NCI-H82 treated with DMSO at 0.1 percent for 48 hours (cell line): ENCODE measurements around the gene DFFA.
"Not testable (repeated sequence)": the region's sequence is repeated elsewhere in the genome, so short reads cannot be mapped to it uniquely, and the experiment has no call there.

Source experiments
- DNase-seq: peaks from one replicate; lab custom pipeline; 2025; ENCODE audit not compliant: unreplicated experiment; lab: John Stamatoyannopoulos, UW

The DFFA gene

GRCh38 chr1:10470043-10470442, 2.3 kb downstream of the DFFA start:
- DNase-seq, result no peak

DNA sequence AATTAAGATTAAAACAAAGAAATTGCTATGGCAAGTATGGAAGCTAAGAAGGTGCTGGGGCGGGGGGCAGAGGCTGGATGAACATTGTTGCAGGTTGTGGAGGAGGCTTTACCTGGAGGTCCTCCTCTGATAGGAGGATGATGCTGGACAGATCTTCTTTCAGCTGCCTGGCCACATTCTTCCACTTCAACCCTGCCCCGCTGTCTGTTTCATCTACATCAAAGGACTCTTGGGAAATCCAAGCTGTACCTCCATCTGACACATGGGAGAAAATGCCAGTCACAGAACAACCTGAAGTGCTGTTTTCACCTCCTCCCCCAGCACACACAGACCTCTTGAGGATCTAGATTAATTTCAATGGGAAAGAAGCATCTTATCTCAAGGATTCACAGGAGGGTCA, 5.3 kb downstream of the DFFA start:
- no peak for DNase-seq

DNA sequence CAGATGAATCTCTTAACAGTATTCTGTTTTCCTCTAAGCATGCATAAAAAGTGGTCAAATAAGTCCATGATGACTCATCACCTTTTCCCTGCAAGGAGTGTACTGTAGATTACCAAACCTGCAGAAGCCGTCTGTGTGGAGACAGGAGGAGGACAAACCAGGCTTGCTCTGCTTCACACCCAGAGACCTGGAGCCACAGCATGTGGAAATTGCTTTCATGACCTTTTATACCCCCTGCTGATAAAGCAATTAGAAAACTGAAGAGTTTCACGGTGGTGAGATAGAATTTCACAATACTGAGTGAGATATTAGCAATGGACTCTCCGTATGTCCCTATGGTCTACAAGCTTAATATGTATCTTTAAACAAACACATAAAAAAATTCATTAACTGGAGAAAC, 13.1 kb downstream of the DFFA start:
- no peak for DNase-seq

DNA sequence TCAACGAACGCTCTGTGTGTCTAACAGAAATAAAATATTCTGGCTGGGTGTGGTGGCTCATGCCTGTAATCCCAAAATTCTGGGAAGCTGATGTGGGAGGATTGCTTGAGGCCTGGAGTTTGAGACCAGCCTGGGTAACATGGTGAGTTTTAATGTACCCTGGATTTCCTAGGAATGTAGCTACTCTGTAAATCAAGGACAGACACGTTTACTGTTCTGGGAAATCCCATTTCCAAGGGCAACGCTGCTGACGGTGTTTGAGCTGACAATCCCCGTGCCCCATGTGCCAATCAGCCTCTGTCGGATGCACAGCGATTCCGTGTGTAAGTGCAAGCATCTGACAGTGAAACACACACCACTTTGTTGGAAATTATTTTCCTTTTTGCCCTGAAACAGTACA, 14.5 kb downstream of the DFFA start:
- no peak for DNase-seq

- DNase-seq, result not testable (repeated sequence)
These were observed 14.9 kb downstream of the DFFA start for GRCh38 chr1:10457462-10457861.

- DNase-seq, result no peak
These were observed 15.7 kb downstream of the DFFA start for GRCh38 chr1:10456661-10457060.

DNA sequence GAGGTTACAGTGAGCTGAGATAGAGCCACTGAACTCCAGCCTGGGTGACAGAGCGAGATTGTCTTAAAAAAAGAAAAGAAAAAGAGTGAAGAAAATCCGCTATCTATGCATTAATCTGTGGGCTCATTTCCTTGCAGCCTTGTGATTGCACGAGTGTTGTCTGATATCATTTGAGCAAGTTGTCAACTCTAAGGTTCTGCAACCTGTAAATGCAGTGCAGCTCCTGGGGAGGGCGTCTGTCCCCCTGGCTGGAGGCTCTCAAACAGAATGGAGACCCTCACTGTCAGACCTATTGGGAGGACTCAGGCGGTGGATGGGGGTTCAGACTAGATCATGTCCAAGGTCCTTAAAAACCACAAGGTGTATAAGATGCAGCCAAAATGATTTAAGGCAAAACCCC, 16.3 kb downstream of the DFFA start:
- DNase-seq, result no peak

- DNase-seq, result no peak
These were observed 21.0 kb downstream of the DFFA start for GRCh38 chr1:10451287-10451686.

DNA sequence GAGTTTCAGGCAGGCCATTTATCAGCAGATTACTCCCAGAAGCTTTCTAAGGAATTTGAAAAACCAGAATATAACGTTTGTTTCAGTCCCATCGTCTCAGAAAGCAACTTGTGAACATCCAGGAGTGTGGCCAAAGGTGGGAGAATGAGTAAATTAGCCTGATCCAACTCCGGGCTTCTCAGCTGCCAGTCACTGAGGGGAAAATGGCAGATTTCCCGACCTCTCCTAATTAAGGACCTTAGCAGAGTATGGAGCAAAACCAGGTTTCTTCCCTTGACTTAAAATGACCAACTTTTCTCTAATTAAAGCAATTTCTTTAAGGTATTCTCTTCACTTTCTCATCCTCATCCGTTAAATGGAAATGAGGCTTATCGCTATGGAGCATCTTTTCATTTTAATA, 21.5 kb downstream of the DFFA start:
- no peak for DNase-seq

DNA sequence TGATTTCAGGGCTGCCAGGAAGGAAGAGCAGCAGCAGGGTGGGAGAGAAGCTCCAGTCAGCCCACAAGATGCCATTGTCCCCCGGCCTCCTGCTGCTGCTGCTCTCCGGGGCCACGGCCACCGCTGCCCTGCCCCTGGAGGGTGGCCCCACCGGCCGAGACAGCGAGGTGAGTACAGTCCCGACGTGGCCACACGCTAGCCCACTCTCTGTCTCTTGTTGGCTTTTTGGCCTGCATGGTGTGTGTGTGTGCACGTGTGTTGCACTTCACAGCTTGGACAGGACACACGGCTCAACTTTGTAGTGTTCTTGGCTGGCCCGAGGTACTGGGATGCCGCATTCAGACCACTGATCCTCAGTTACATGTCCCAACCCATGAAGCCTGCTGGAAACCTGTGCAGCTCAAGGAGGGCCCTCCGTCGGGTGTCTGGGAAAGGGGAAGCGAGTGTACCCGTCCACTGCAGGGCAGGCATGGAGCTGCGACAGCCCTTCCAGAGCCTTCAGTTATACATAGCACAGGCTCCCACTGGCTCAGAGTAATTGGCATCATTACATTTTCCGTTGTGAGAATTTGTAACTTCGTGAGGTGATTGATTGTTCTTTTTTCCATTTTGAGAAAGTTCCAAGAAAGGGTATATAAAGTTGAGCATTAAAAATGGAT, 22.0 kb downstream of the DFFA start:
- no peak for DNase-seq

DNA sequence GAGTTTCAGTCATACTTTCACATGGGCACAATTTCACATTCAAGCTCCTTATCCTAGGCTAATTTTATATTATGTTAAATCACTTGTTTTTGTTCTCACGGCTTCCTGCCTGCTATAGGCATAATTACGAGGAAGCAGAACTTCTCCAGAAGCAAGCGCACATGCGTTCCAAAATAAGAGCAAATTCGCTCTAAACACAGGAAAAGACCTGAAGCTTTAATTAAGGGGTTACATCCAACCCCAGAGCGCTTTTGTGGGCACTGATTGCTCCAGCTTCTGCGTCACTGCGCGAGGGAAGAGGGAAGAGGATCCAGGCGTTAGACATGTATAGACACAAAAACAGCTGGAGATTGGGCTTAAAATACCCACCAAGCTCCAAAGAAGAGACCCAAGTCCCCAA, 22.6 kb downstream of the DFFA start, which contains the start of gene CORT:
Gene CORT, plus strand, starts transcription at position 281 of the 400 bp plus-strand sequence. CDS start 193 bp downstream, outside the sequence.
- DNase-seq, result no peak

DNA sequence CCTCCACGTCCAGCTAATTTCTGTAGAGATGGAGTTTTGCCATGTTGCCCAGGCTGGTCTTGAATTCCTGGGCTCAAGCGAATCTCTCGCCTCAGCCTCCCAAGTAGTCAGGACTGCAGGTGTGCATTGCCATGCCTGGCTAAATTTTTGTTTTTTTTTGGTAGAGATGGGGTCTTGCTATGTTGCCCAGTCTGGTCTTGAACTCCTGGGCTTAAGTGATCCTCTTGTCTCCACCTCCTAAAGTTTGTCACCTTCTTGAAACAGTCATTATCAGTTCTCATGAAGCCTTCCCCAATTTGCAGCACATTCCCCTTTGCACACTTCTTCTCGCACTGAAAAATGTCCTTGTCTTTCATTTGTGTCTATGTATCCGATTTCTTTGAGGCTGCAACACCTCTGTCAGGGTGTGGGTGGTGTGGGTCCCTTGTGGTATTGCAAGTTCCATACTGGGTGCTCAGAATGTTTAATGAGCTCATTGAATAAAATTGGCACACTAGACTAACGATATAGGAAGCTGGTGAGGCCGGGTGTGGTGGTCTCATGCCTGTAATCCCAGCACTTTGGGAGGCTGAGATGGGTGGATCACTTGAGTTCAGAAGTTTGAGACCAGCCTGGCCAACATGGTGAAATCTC, 25.4 kb downstream of the DFFA start:
- no peak for DNase-seq

GRCh38 chr1:10444795-10445397, 27.4 kb downstream of the DFFA start:
- DNase-seq, result no peak

DNA sequence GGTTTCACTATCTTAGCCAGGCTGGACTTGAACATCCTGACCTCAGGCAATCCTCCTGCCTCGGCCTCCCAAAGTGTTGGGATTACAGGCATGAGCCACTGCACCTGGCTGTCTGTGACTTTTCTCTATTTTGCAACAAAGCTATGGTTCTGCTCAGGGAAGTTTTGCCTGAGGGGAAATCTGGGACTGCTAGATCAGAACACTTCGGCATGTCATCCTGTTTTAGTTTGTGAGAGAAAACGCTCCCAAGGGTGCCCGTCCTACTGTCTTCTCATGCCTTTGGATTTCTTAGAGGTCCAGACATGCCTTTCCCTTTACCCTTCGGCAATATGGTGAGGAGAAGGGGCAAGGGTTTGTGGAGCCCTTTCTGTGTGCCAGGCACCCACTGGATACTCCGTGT, 28.1 kb downstream of the DFFA start:
- no peak for DNase-seq

DNA sequence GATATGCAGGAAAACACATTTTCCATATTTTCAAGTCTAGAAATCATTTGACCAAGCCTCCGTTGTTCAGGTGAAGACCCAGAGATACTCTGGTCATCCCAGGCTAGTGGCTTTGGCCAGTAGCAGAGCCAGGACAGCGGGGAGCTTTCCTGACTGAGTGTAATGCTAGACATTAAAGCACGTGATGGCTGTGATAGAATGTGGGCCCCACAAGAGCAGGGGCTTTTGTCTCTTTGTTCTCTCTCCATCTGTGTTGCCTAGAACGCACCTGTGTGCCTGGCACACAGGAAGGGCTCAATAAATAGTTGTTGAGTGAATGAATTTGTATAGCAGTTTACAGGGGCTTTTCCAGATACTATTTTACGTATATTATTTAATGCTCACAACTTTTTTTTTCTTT, 31.5 kb downstream of the DFFA start:
- no peak for DNase-seq

GRCh38 chr1:10440305-10440704, 32.0 kb downstream of the DFFA start:
- no peak for DNase-seq

DNA sequence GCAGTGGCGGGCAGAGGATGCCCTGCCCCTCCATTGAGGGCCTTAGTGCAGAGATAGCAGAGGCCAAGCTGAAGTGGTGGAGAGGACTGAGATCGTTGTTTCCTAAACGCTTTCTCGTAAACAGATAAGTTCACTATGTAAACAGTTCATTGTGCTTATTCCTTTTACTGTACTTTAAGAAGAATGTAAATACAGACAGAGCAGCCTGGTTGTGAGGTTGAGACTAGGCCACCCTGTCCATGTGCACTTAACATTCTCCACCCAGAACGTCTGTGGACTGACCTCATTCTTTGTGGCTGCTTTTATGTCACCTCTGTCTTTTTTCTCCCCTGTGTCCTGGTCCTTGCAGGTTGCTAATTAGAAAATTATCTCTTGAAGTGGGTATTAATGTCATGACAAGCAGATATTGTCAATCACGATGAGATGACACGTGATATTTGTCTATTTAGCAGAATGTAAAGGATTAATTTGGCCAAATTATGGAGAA, 33.6 kb downstream of the DFFA start:
- DNase-seq, result no peak

DNA sequence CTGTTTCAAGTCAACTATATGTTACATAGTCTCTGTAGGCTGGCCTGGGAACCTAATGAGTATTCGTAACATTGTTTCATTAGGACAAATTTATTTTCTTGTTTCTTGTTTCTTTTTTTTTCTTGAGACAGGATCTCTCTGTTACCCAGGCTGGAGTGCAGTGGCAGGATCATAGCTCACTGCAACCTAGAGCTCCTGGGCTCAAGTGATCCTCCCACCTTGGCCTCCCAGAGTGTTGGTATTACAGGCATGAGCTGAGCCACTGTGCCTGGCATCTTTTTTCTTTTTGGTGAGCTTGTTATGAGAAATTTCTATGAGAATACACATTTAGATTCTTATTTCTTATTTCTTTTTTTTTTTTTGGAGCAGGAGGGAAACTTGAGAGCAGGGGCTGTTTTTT, 35.3 kb downstream of the DFFA start:
- no peak for DNase-seq

GRCh38 chr1:10434590-10434989, 37.7 kb downstream of the DFFA start:
- no peak for DNase-seq

DNA sequence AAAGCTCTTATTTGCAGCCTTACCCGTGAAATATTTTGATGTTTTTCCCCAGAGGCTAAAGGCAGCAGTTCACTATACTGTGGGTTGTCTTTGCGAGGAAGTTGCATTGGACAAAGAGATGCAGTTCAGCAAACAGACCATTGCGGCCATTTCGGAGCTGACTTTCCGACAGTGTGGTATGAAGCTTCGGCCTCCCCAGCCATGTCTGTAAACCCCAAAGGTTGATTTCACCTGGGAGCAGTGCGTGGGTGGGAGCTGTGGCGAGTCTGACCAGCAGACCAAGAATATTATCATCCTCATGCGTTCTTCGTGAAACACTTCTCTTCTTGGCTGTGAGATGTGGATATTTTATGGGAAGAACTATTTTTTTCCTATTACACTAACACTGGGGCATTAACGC, 38.5 kb downstream of the DFFA start:
- no peak for DNase-seq

- DNase-seq, result no peak
These were observed 39.2 kb downstream of the DFFA start for GRCh38 chr1:10432910-10433700.
